ENCODE data around the gene CLCN7. TPM values are rescaled to one million over a fixed set of nuclear protein-coding genes. Genes with fewer than 3 reads are reported as not detected.

The CLCN7 gene
- total and polyA plus RNA-seq, 9 of the 15 experiments (the other 6 are each of a cell fraction or from before 2014, with no cell fraction given), result 0.06 to 126 (median 18.7) TPM

- no TSS peak for BruUV-seq (replicated peaks)
- Histone ChIP-seq H4K20me1 (replicated peaks; ENCODE audit: control insufficient read depth, insufficient read depth, low read length) (peaks cover 8% of the 10 kb centered on the region), H3K9ac (ENCODE audit: insufficient read depth in 1 of 2, low read depth in 2 of 2, low read length in 2 of 2) (peak overlapping the region in 1 of 2 experiments; percentile 35; a peak in 1 of 4 replicates), H3K79me2 (ENCODE audit: control insufficient read depth, insufficient read depth, low read length) (peaks cover 43% of the 10 kb centered on the region), H3K4me1 (replicated peaks in 1 of 2; ENCODE audit: control insufficient read depth in 2 of 2, insufficient read depth in 2 of 2, low read length in 2 of 2) (peaks cover 10 to 47% of the 10 kb centered on the region in 2 experiments; a peak in 4 of 5 replicates), H3K9me3 (replicated peaks; ENCODE audit: control insufficient read depth, insufficient read depth, low read depth, low read length) (no peaks in the 10 kb centered on the region), H3K36me3 (ENCODE audit: control insufficient read depth, insufficient read depth, low read length) (peaks cover 22% of the 10 kb centered on the region; the same call in 2 of the 3 replicates), H3K4me2 (ENCODE audit: insufficient read depth, low read length) (no peak overlapping the region), H3K9me1 (ENCODE audit: control insufficient read depth, insufficient read depth, low read length) (peaks cover 3% of the 10 kb centered on the region), H3K27ac (ENCODE audit: extremely low read depth, low read depth, low read length) (no peak overlapping the region), H3K4me3 (no peak overlapping the region), H3K27me3 (ENCODE audit: control insufficient read depth in 2 of 2, insufficient read depth in 2 of 2, low read length in 2 of 2) (no peaks in the 10 kb centered on the region), H2AFZ (ENCODE audit: low read depth, low read length) (no peak overlapping the region)
- 93% methylated on average over 12 of the region's 24 CpGs for WGBS (ENCODE audit: insufficient coverage, low coverage, missing lambda C conversion rate)
- no peak for FAIRE-seq
- intact Hi-C loops (cut with micrococcal nuclease) (no loop called here), in situ Hi-C loops (cut with MboI) (no loop called here)
- no peak for DNase-seq (ENCODE audit: extremely low read depth in 1 of 4, low spot score in 3 of 4)
- ChIA-PET CTCF (ENCODE audit: low intra/inter-chr PET ratio) (no interaction called here), POLR2A (interaction anchor here (1.0 kb wide), 1 partner anchor 22 kb away, joined by 4 read pairs; no protein-coding TSS in a partner anchor)
- no peak for ATAC-seq
- TF ChIP-seq ZNF165 (CRISPR knock-in tag; IDR thresholded peaks at IDR 0.05; ENCODE audit: borderline replicate concordance) (no peak), PBX2 (CRISPR knock-in tag; IDR thresholded peaks at IDR 0.05; ENCODE audit: low read depth) (no peak), PBX2 (tag; conservative IDR thresholded peaks at IDR 0.05; ENCODE audit: low read depth) (no peak), E4F1 (CRISPR knock-in tag; IDR thresholded peaks at IDR 0.05; ENCODE audit: borderline replicate concordance) (no peak), GTF3C2 (IDR thresholded peaks at IDR 0.05; ENCODE audit: borderline replicate concordance, extremely low read depth, insufficient read length) (no peak), RFX5 (IDR thresholded peaks at IDR 0.05; ENCODE audit: low read depth, low read length) (no peak), CREBBP (IDR thresholded peaks at IDR 0.05; ENCODE audit: low read depth, low read length) (no peak), ZNF121 (CRISPR knock-in tag; conservative IDR thresholded peaks at IDR 0.05) (no peak), ZSCAN29 (IDR thresholded peaks at IDR 0.05) (no peak), MTA3 (IDR thresholded peaks at IDR 0.05; ENCODE audit: borderline replicate concordance) (no peak), DMBX1 (CRISPR knock-in tag; IDR thresholded peaks at IDR 0.05; ENCODE audit: borderline replicate concordance) (no peak)
These were observed 8.8 kb downstream of the CLCN7 start for GRCh38 chr16:1466054-1466453.

Measured in K562 (cell line).